Small intestine (tissue), 7 donors: ENCODE measurements around the gene PDIA4. TPM values are rescaled to one million over a fixed set of nuclear protein-coding genes. Genes with fewer than 3 reads are reported as not detected.
A peak's percentile ranks its signal among the peaks of the same experiment; 100 is the strongest.

Experiments
- DNase-seq, 2 donors: peaks; one replicate each; pipeline versions ENCODE4 v3.0.0 to v3.0.0-alpha.2; 2013
- FAIRE-seq: peaks from 2 replicates; lab custom pipeline; 2012; peaks lifted over from hg19 to GRCh38; lab: Jason Lieb, UNC
- H3K27ac ChIP-seq, 3 donors: one replicate each; pipeline ENCODE4 v1.5.1; 2013; ENCODE audit warnings: low read length in 2 of 3, mild to moderate bottlenecking in 2 of 3, control low read depth in 1 of 3, inconsistent platforms in 1 of 3, low read depth in 1 of 3, moderate library complexity in 1 of 3
- H3K27me3 ChIP-seq, 3 donors: one replicate each; pipeline ENCODE4 v1.6.1; 2013; ENCODE audit warnings: low read length in 3 of 3, inconsistent platforms in 1 of 3; ENCODE audit not compliant: control insufficient read depth in 3 of 3, insufficient read depth in 3 of 3
- H3K36me3 ChIP-seq, 3 donors: one replicate each; pipeline ENCODE4 v1.6.1; 2013; ENCODE audit warnings: low read length in 3 of 3, inconsistent platforms in 1 of 3, low read depth in 1 of 3, mild to moderate bottlenecking in 1 of 3, moderate library complexity in 1 of 3; ENCODE audit not compliant: control insufficient read depth in 3 of 3, insufficient read depth in 2 of 3
- H3K4me1 ChIP-seq, 3 donors: one replicate each; pipeline ENCODE4 v1.6.1; 2013; ENCODE audit warnings: low read length in 2 of 3, inconsistent platforms in 1 of 3, low read depth in 1 of 3, mild to moderate bottlenecking in 1 of 3, moderate library complexity in 1 of 3; ENCODE audit not compliant: control insufficient read depth in 3 of 3, insufficient read depth in 2 of 3
- H3K4me3 ChIP-seq, 3 donors: one replicate each; pipeline ENCODE4 v1.5.1; 2013; ENCODE audit warnings: low read length in 3 of 3, control low read depth in 1 of 3, inconsistent platforms in 1 of 3, low read depth in 1 of 3, mild to moderate bottlenecking in 1 of 3, moderate library complexity in 1 of 3
- H3K9me3 ChIP-seq, 2 donors: one replicate each; pipeline ENCODE4 v1.6.1; 2013; ENCODE audit warnings: low read depth in 1 of 2, low read length in 1 of 2; ENCODE audit not compliant: control insufficient read depth in 2 of 2, insufficient read depth in 1 of 2
- WGBS, 3 donors: extraction: QIAGEN DNeasy Blood & Tissue Kit; methylation state at CpG; one replicate each; pipeline ENCODE4 v1.1.7; 2013; 5-methylcytosine and 5-hydroxymethylcytosine counted together
- polyA plus RNA-seq, 4 donors: library from polyadenylated mRNA; stranded (reverse) in 3 of 4; unstranded in 1 of 4; fragments of 200-250 nt in 3 of 4; fragments of 120-200 nt in 1 of 4; gene quantifications; one replicate each; pipeline versions ENCODE4 v1.2.1 to v1.2.3, GENCODE V29; 2013
- donor health status: healthy with polysubstance abuse.
- donor health status: control.
- donor health status: control.
- donor health status: Bipolar disorder and iron deficiency.
- donor health status: healthy.

PDIA4 gene
- polyA plus RNA-seq, 4 donors = 19.9 to 239 (median 84.4) TPM

GRCh38 chr7:149027611-149028345 is 527 bp downstream of the PDIA4 start:
- Histone ChIP-seq H3K4me3 (peak overlapping the region; percentile 85 to 90 (median 86)), H3K4me1 (peaks cover 0 to 2% (median 0%) of the 10 kb centered on the region in 3 donors), H3K36me3 (peaks cover 0 to 13% (median 3%) of the 10 kb centered on the region in 3 donors), H3K9me3 (no peaks in the 10 kb centered on the region), H3K27ac (peak overlapping the region; percentile 83 to 94 (median 86)), H3K27me3 (no peaks in the 10 kb centered on the region)
- DNase-seq (peak; percentile 28 to 54), FAIRE-seq (no peak)
- 0 to 2% (median 1%) methylated on average over 39 to 43 of the region's 43 CpGs for WGBS, 3 donors

GRCh38 chr7:149027055-149027454 is 1.2 kb downstream of the PDIA4 start:
- Histone ChIP-seq H3K27me3 (no peaks in the 10 kb centered on the region), H3K9me3 (no peaks in the 10 kb centered on the region), H3K36me3 (peaks cover 0 to 17% (median 3%) of the 10 kb centered on the region in 3 donors), H3K4me1 (peaks cover 0 to 2% (median 0%) of the 10 kb centered on the region in 3 donors), H3K27ac (peak overlapping the region in 2 of 3 donors; percentile 43 to 86), H3K4me3 (peak overlapping the region; percentile 44 to 90 (median 86))
- WGBS, 3 donors = 5 to 17% (median 6%) methylated on average over 10 of the region's 10 CpGs
- FAIRE-seq (no peak), DNase-seq (peak in 1 of 2 donors; percentile 42)

- Histone ChIP-seq H3K9me3 (no peaks in the 10 kb centered on the region), H3K4me3 (no peak overlapping the region), H3K27me3 (no peaks in the 10 kb centered on the region), H3K4me1 (peaks cover 0 to 2% (median 0%) of the 10 kb centered on the region in 3 donors), H3K27ac (no peak overlapping the region), H3K36me3 (peaks cover 3 to 43% (median 7%) of the 10 kb centered on the region in 3 donors)
- 71 to 85% (median 81%) methylated on average over 7 of the region's 7 CpGs for WGBS, 3 donors
- DNase-seq (no peak), FAIRE-seq (no peak)
Observed at GRCh38 chr7:149023662-149024061, 4.6 kb downstream of the PDIA4 start.

GRCh38 chr7:149022756-149023360 is 5.4 kb downstream of the PDIA4 start:
- DNase-seq (no peak), FAIRE-seq (no peak)
- no peaks in the 10 kb centered on the region for H3K27me3 ChIP-seq
- no peak overlapping the region for H3K27ac ChIP-seq
- H3K4me3 ChIP-seq = no peak overlapping the region
- peaks cover 0 to 2% (median 0%) of the 10 kb centered on the region in 3 donors for H3K4me1 ChIP-seq
- WGBS, 3 donors = 80 to 88% (median 82%) methylated on average over 6 of the region's 6 CpGs
- peaks cover 3 to 50% (median 7%) of the 10 kb centered on the region in 3 donors for H3K36me3 ChIP-seq
- no peaks in the 10 kb centered on the region for H3K9me3 ChIP-seq

GRCh38 chr7:149021725-149022062 is 6.6 kb downstream of the PDIA4 start:
- no peaks in the 10 kb centered on the region for H3K27me3 ChIP-seq
- H3K9me3 ChIP-seq = no peaks in the 10 kb centered on the region
- DNase-seq = no peak
- 85 to 91% (median 87%) methylated on average over 12 of the region's 12 CpGs for WGBS, 3 donors
- FAIRE-seq = no peak
- H3K27ac ChIP-seq = no peak overlapping the region
- H3K36me3 ChIP-seq = peaks cover 5 to 57% (median 10%) of the 10 kb centered on the region in 3 donors
- peaks cover 0 to under 1% (median 0%) of the 10 kb centered on the region in 3 donors for H3K4me1 ChIP-seq
- no peak overlapping the region for H3K4me3 ChIP-seq

GRCh38 chr7:149020483-149020882 is 7.8 kb downstream of the PDIA4 start:
- no peaks in the 10 kb centered on the region for H3K9me3 ChIP-seq
- DNase-seq (no peak), FAIRE-seq (no peak)
- no peaks in the 10 kb centered on the region for H3K4me1 ChIP-seq
- 85 to 90% (median 88%) methylated on average over 11 of the region's 11 CpGs for WGBS, 3 donors
- peaks cover 9 to 61% (median 13%) of the 10 kb centered on the region in 3 donors for H3K36me3 ChIP-seq
- no peak overlapping the region for H3K4me3 ChIP-seq
- no peaks in the 10 kb centered on the region for H3K27me3 ChIP-seq
- no peak overlapping the region for H3K27ac ChIP-seq

- DNase-seq (no peak), FAIRE-seq (no peak)
- Histone ChIP-seq H3K4me3 (no peak overlapping the region), H3K36me3 (peaks cover 9 to 82% (median 26%) of the 10 kb centered on the region in 3 donors), H3K27ac (no peak overlapping the region), H3K4me1 (no peaks in the 10 kb centered on the region), H3K27me3 (no peaks in the 10 kb centered on the region), H3K9me3 (no peaks in the 10 kb centered on the region)
- 77 to 81% (median 80%) methylated on average over 7 of the region's 7 CpGs for WGBS, 3 donors
Observed at GRCh38 chr7:149016876-149017275, 11.4 kb downstream of the PDIA4 start.

GRCh38 chr7:149014309-149014708 is 14.0 kb downstream of the PDIA4 start:
- FAIRE-seq (no peak), DNase-seq (no peak)
- Histone ChIP-seq H3K4me3 (no peak overlapping the region), H3K27me3 (no peaks in the 10 kb centered on the region), H3K36me3 (peaks cover 16 to 86% (median 31%) of the 10 kb centered on the region in 3 donors), H3K4me1 (no peaks in the 10 kb centered on the region), H3K9me3 (no peaks in the 10 kb centered on the region), H3K27ac (no peak overlapping the region)
- 85 to 96% (median 90%) methylated on average over 7 of the region's 7 CpGs for WGBS, 3 donors
